Ishikawa (cell line): ENCODE data around the gene FOXP1.

ENCODE experiments used
- CEBPB ChIP-seq: IDR thresholded peaks from 2 replicates; pipeline ENCODE4 v1.6.1; 2012
- CREB1 ChIP-seq: IDR thresholded peaks from 2 replicates; pipeline ENCODE4 v1.6.1; 2012; ENCODE audit warnings: low read depth
- EGR1 ChIP-seq: IDR thresholded peaks from 2 replicates; pipeline ENCODE4 v1.6.1; 2012
- EP300 ChIP-seq: IDR thresholded peaks from 2 replicates; pipeline ENCODE4 v1.6.1; 2012; ENCODE audit warnings: borderline replicate concordance
- MAX ChIP-seq: IDR thresholded peaks from 2 replicates; pipeline ENCODE4 v1.6.1; 2012
- RAD21 ChIP-seq: IDR thresholded peaks from 2 replicates; pipeline ENCODE4 v1.6.1; 2012; ENCODE audit warnings: low read depth
- REST ChIP-seq: IDR thresholded peaks from 2 replicates; pipeline ENCODE4 v1.6.1; 2012; ENCODE audit warnings: low read depth, mild to moderate bottlenecking
- TAF1 ChIP-seq: IDR thresholded peaks from 2 replicates; pipeline ENCODE4 v1.6.1; 2012; ENCODE audit warnings: low read depth, mild to moderate bottlenecking
- TCF12 ChIP-seq: IDR thresholded peaks from 2 replicates; pipeline ENCODE4 v1.6.1; 2012; ENCODE audit warnings: low read depth
- TEAD4 ChIP-seq: IDR thresholded peaks from 2 replicates; pipeline ENCODE4 v1.6.1; 2012
- USF1 ChIP-seq: IDR thresholded peaks from 2 replicates; pipeline ENCODE4 v1.6.1; 2012
- YY1 ChIP-seq: IDR thresholded peaks from 2 replicates; pipeline ENCODE4 v1.6.1; 2012; ENCODE audit warnings: low read depth

GRCh38 chr3:71186801-71187200 lies 396.7 kb downstream of the FOXP1 start:
- TF ChIP-seq RAD21 (no peak), YY1 (no peak), CREB1 (no peak), EGR1 (no peak), MAX (no peak), TCF12 (no peak), CEBPB (no peak), TAF1 (no peak), TEAD4 (no peak), USF1 (no peak), REST (no peak), EP300 (no peak)
